GM19467 (cell line): ENCODE results near the gene GABPA.
"Not testable (repeated sequence)": the region's sequence is repeated elsewhere in the genome, so short reads cannot be mapped to it uniquely, and the experiment has no call there.

Experiments
- ATAC-seq: cut with Tn5 transposase; IDR thresholded peaks from one replicate; pipeline ENCODE4 v1.9.1; 2021; ENCODE audit warnings: mild to moderate bottlenecking, moderate library complexity; ENCODE audit not compliant: unreplicated experiment

Gene GABPA

DNA sequence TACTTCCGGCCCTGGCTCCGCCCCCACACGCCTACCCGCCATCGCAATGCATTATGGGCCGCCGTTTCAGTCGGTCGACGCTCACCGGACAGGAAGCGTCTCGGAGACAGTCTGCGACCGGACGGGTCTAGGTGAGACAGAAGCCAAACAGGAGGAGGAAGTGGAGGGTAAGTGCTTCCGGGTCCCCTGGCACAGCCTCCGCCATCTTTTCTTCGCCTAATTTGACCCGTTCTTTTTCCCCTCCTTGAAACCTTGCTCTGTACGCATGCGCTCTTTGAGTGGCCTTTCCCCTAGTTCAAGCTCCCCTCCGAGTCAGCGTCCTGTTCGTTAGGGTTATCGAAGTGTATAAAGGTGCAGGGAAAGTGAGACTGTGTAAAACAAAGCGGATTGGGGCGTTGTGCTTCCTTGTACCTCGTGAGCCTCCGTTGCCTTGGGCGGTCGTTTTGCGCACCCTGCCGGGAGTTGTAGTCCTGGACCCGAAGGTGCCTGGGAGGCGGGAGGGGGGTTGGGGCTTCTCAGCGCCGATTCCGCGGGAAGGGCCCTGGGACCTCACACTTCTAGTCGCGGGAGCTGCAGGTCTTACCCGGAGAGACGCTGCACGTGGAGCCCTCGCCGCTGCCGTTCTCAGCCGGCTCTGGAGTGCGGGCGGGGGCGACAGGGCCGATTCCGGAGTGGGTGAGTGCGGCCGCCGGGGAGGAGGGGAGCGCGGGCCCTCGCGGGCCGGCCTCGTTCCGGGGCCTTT is at the start of gene GABPA, which contains the start of gene ATP5PF:
Gene GABPA, plus strand, starts transcription at position 69 of the 742 bp plus-strand sequence. CDS start 6,627 bp downstream, outside the sequence.
Gene ATP5PF, minus strand, starts transcription at position 1 of the 742 bp plus-strand sequence. CDS start 5,110 bp downstream, outside the sequence.
- ATAC-seq = peak; percentile 89

DNA sequence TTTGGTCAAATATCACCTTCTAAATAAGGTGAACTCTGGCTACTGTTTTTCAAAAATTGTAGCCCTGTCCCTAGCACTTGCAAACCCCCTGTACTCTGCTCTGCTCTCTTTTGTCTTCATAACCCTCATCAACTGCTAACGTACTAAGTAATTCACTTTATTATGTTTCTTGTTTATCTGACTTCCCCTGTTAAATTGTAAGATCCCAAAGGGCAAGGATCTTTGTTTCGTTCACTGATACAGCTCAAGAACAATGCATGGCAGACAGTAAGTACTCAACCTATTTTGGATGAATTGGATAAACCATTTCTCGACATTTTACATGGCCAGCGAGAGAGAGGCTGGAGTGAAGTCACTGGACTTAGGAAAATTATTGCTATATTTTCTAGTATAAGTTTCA is 47.0 kb upstream of the GABPA start:
- ATAC-seq = no peak

DNA sequence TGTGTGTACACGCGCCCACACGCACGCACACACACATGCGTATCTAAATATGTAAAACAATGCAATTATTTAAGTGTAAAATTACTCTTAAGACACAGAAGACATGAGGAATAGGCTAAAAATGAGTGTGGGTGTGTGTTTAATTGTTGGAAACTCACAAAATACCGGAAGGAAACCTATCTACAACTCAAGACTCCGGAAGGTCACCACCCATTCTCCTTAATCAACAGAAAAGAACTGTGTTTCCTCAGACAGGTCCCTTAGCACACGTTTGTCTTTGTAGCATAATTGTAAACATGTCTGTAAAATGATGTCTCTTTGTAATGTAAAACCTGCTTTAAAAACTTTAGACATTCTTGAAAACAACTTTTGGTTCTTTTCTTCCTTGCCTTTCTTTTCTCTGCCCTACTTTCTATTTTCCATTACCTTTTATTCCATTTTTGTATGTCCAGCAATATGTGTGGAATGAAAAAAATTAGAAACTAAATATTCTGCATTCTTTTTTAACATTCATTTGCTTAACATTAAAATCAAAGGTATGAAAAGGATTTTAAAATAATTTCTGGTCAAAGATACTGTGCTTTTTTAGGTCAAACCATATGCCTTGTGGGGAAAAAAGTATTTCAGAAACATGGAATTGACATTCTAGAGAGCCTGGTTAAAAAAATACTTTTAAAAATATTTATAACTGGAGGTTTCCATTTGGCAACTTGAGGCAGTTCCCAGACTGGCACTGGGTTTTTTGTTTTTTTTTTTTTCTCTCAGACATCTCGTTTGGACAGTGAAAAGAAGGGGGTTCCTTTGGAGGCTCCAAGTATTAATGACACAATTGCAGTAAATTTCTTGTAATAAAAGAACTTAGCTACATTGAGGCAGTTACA is 46.3 kb upstream of the GABPA start:
- ATAC-seq = no peak

DNA sequence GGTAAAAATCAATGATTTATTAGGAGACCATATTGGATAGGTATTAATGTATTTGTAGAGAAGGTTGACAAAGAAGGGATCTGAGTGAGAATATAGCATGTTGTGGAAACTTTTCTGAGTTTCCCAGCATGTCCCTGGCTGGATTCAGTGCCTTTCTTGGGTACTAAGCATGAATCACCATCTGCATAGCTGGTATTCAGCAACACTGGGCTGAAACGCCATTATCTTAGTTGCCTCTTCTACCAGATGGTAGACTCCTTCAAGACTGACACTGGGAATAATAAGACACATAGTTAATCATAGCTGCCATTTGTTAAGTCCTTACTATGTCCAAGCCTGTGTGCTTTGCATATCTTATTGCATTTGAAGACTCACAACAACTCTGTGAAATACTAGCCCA is 45.5 kb upstream of the GABPA start:
- ATAC-seq = no peak

DNA sequence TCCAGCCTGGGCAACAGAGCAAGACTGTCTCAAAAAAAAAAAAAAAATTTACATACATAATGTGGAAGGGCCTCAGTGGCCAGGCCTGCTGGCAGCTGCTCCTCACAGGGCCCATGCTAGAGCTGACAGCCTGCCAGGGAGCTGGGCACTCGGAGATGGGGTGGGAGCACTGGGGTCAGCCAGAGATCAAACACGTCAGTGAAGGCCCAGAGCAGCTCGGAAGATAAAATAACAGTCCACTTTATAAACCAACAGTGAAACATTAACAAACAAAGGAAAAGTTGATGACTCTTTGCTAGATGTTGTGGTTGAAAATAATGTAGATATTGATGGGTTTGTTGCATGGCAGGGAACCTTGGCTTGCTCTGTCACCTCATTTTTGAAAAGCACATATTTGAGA is 42.8 kb upstream of the GABPA start:
- no peak for ATAC-seq

DNA sequence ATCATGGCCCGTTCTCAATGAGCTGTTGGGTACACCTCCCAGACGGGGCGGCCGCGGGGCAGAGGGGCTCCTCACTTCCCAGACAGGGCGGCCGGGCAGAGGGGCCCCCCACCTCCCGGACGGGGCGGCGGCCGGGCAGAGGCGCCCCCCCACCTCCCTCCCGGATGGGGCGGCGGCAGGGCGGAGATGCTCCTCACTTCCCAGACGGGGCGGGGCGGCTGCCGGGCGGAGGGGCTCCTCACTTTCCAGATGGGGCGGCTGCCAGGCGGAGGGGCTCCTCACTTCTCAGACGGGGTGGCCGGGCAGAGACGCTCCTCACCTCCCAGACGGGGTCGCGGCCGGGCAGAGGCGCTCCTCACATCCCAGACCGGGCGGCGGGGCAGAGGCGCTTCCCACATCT is 39.3 kb upstream of the GABPA start:
- not testable (repeated sequence) for ATAC-seq

DNA sequence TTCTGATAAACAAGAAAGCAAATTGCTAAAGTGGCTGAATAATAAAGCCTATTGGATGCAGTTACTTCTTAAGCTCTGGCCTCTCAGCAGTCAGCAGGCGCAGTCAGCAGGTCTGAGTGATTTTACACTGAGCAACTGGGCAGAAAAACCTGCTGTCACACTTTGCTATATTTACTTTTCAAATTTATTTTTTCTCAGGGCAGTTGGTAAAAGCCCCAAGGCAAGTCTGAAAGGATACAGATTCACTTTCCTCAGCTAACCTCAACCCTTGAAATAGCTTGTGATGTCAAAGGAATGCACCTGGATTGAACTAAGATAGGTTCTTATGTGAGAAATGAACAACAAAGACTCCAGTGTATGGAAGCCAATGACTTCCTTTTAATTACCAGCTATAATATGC is 34.0 kb upstream of the GABPA start:
- no peak for ATAC-seq

DNA sequence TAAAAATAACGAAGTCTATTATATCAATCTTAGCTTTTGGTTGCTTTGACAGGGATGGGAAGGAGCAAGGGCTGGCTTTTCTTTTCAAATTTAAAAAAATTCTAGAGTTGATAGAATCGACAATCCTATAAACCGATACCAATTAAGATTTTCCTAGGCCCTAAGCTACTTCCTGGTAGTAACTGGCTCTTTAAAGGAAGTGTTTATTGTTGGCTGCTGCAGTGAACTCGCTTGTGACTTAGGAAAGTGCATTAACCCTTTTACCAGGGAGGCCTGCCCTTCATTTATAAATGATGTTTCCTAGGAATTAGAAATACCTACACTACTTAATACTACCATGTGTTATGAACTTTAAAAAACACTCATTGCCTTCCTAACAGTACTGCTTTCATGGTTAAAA is 33.2 kb upstream of the GABPA start:
- no peak for ATAC-seq

DNA sequence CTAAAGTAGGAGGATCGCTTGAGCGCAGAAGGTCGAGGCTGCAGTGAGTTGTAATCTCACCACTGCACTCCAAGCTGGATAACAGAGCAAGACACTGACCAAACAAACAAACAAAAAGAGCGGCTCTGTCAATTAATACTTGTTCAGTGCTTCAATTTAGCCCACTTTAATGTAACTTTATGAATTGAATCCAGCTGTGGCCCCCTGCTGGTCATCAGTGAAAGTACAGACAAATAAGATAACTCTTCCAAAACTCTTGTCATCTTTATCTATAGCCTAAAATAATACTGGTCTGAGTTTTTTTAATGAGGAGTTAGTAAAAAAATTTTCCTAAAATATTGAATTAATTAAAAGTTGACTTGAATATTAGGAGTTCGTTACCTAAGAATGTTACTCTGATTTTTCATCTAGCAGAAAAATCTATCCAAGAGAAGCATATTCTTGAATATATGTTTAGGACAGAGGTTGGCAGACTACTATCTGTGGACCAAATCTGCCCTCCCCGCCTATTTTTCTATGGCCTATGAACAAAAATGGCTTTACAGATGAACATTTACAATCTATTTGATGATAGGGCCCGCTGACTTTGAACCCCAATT is 26.2 kb upstream of the GABPA start:
- no peak for ATAC-seq

DNA sequence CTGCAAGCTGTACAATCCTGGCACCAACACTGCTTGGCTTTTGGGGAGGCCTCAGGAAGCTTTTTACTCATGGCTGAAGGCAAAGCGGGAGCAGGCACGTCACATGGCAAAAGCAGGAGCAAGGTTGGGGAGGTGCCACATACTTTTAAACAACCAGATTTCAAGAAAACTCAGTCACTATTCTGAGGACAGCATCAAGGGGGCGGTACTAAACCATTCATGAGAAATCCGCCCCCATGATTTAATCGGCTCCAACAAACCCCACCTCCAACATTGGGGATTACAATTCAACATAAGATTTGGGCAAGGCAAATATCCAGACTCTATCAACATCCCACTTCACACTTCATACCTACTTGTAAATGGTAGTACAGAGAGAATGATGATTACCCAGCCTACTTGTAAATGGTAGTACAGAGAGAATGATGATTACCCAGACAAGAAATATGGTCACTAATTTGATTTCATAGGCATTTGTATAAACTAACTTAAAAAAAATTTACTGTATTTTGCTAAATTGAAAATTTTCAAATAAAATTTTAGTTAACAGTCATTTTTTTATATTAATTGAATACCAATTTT is 25.0 kb upstream of the GABPA start:
- no peak for ATAC-seq

DNA sequence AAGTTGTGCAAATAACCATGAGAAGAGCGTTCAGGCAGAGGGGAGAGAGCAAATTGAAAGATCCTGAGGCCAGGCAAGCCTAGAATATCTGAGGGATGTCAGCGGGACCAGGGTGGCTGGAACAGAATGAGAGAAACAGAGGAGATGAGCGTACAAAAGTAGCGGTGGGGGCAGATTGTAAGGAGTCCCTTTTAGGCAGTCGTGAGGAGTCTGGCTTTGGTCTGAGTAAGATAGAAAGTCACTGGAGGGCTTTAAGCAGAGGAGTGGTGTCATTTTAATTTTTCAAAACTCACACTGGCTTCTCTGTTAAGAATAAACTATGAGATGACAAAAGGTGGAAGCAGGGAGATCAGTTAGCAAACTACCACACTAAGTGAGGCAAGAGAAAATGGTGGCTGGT is 24.2 kb upstream of the GABPA start:
- ATAC-seq = no peak

DNA sequence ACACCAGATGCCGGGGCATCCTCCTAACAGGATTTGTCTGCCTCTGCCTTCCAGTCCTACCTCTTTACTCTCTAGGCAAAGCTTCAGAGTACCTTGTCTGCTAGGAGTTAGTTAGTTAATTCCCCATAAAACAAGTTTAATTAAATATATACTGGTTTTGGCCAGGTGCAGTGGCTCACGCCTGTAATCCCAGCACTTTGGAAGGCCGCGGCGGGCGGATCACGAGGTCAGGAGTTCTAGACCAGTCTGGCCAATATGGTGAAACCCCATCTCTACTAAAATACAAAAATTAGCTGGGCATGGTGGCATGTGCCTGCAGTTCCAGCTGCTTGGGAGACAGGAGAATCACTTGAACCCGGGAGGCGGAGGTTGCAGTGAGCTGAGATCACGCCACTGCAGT is 20.7 kb upstream of the GABPA start:
- not testable (repeated sequence) for ATAC-seq

DNA sequence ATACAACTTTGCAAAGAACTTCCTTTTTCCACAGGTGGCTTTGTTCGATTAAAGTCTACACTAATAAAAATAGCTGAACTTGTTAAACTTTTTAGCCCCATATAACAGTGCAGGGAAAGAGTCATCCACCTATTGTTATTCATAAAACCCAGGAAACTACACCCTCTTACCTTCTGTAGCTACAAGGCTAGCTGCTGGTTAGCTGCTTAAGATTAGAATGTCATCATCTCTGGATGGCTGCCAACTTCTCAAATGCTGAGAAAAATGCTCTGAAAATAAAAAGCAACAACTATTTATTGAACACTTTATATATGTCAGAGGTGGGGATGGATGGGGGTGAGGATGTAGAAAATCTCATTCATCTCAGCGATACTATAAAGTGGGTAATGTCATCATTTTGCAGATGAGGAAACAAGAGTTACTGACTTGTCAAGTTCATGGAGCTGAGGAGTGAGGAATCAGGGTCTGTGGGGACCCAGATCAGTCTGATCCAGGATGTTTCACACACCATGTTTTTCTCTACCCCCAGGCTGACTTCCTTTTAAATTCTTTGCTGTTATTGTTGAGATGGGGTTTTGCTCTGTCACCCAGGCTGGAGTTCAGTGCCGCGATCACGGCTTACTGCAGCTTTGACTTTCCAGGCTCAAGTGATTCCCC is 17.2 kb upstream of the GABPA start:
- ATAC-seq = no peak

DNA sequence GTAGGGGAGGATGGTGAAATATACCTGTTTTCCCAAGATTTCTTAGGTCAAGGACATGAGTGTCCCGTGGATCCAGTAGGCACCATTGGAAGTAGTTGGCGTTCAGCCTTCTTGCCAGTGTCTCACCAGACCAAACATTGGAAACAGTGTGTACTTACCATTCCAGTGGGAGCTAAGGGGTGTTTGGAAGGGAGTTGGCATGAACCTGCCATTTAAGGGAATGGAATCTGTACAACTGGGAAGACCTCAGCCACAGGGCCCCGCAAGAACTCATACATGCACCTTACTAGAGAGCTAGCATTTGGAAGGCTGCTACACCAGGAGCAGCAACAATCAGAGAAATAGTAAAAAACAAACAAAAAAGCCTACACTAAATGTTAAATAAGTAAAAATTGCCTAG is 12.8 kb upstream of the GABPA start:
- no peak for ATAC-seq

DNA sequence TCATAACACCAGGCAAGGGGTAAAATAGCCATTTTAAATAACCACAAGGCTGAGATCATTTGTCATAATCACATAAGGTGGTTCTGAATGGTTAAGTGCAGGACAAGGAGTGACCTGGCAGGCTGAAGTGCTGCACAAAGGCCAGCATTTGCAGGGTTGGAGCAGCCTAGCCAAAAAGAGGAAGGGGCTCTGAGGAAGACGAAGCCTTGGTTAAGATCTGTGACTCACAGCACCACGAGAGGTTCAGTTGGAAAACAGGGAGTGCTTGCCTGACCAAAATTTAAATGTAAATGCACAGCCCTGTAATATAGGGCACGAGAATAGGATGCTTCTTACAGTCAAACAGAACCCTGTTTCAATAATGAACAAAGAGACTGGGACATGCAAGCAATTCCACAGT is 12.1 kb upstream of the GABPA start:
- no peak for ATAC-seq

DNA sequence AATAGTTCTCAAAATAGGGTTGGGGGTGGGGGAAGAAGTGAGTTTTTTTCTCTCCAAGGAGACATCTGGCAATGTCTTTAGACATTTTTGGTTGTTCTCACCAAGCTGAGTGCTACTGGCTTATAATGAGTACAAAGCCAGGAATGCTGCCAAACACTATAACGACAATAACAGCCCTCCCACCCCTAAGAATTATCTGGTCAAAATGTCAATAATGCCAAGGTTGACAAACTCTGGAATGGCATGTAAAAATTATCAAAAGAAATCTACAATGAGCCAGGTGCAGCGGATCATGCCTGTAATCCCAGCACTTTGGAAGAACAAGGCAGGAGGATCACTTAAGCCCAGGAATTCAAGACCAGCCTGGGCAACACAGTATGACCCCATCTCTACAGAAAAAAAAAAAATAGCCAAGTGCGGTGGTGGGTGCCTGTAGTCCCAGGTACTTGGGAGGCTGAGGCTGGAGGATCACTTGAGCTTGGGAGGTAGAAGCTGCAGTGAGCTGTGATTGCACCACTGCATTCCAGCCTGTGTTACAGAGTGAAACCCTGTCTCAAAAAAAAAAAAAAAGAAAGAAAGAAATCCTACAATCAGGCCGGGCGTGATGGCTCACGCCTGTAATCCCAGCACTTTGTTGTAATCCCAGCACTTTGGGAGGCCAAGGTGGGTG is 2.5 kb upstream of the GABPA start:
- ATAC-seq = no peak

DNA sequence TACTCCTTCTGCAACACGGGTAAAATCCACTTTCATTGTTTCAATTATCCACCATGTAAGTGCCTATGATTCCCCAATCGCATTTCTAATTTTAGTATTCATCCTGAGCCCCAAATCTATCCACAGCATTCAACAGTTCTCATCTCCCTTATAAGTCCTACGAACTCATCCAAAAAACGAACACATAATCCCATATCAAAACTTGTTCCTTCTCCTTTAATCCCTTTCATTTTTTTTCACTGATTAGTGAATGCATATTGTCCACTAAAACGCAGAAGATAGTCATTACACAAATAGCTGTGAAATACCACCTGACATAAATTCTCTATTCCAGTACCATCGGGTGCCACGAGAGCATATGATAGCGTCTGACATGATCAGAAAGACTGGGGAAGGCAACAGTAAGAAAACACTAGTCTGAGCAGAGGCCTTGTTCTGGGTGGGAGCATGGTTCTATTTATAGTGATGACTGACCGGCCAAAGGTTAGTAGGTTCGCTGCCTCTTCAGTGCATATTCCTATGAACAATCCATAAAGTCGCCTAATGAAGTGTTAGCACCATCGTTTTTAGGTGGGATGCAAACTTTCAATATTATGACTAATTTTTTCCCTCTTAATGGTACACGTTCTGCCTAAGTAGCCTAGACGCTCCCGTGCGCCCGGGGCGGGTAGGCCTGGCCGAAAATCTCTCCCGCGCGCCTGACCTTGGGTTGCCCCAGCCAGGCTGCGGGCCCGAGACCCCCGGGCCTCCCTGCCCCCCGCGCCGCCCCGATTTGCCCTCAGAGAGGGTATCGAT is 716 bp upstream of the GABPA start:
- ATAC-seq = peak; percentile 7

DNA sequence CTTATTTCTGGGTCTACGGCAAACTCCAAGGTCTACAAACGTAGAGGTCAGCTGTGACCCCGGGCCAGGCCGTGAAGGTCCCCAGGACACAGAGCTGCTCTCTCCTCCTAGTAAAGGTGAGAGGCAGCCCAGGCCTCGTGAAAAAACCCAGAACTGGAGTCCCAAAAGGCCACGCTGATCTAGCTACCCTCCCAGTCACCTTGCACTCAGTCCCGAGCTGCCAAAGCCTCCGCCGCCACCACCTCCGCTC is 193 bp upstream of the GABPA start:
- ATAC-seq = no peak

DNA sequence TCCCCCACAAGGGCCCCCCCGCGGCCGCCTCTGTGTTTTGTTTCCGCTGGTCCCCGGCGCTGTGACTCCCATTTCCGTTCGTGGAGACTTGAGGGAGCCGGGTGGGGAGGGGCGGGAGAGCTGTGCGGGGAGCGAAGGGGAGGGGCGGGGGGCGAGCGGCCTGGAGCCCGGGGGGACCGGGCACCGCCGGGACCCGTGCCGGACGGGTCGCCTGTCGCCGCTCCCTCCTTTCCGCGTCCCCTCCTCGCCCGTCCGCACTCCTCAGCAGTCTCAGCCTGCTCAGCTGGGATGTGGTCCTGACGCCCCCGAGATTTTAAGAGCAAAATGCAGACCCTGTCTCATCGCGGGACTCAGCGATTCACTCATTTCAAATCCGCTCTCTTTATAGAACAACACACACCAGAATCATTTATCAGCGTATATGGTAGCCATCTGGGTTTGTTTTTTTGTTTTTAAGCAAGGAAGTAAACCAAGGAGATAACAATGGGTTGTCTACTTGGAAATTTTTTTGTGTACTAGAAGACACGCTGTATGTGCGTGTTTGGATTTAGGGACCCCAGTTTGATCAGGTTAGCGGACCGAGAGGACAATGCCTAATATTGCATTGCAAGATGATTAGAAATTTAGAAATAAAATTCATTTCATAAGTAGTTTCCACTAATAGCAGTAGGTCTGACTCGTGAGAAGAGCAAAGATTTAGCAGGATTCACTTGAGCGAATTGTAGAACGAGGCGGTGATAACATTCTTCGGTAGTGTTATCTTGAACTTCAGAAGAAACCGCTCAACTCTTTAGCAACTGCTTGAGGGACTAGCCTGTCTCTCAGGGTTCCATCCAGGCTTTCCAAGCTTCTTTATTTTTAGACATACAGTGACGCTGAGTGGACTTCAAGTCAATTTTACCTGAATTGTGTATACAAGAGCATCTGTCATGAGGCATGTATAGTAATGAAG is 1.1 kb downstream of the GABPA start:
- ATAC-seq = peak; percentile 3
